NCI-H226 (cell line): ENCODE results near the gene CHRNB4.

Source experiments
- DNase-seq: peaks from one replicate; pipeline ENCODE4 v3.0.0-alpha.2; 2015

The CHRNB4 gene

GRCh38 chr15:78667578-78668236 is 26.7 kb upstream of the CHRNB4 start:
- no peak for DNase-seq

- no peak for DNase-seq
These were observed 25.0 kb upstream of the CHRNB4 start for GRCh38 chr15:78666010-78666409.

- no peak for DNase-seq
These were observed 22.7 kb upstream of the CHRNB4 start for GRCh38 chr15:78663703-78664102.

DNA sequence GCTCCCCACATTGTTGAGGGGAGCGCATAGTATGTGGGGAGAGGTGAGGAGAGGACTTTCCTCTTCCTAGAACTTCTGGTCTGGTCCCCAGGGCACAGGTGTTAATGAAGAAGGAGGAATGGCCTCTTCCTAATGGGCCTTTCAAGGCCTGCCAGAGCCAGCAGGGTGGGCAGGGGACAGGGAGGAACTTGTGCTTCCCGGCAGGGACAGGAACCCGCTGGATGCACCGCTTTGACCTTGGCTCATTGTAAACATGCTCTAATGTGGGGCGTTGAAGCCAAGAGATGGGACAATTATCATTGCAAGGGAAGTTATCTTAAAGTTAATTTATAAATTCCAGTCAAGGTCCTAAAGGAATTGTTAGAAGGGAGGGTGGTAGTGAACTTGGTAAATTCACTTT is 21.0 kb upstream of the CHRNB4 start:
- DNase-seq, result no peak

DNA sequence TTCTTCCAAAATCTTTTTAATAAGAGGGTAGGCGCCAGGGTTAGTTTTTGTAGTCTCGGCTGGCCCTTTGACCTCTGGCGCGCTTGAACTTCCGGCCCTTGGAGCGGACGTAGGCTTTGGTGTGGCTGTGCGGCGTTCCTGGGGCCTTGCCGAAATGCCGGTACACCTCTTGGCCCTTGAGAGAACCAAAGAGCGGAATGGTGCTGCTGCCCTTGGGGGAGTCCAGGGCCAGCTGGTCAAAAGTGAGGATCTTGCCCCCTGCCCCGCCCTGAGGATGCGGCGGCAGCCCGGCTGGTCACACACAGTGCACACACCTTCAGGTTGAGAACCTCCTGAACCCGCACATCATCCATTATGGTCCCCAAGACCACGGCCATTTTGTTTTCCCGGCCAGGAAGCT is 20.0 kb upstream of the CHRNB4 start:
- DNase-seq, result no peak

- DNase-seq, result no peak
These were observed 19.6 kb upstream of the CHRNB4 start for GRCh38 chr15:78660584-78660983.

DNA sequence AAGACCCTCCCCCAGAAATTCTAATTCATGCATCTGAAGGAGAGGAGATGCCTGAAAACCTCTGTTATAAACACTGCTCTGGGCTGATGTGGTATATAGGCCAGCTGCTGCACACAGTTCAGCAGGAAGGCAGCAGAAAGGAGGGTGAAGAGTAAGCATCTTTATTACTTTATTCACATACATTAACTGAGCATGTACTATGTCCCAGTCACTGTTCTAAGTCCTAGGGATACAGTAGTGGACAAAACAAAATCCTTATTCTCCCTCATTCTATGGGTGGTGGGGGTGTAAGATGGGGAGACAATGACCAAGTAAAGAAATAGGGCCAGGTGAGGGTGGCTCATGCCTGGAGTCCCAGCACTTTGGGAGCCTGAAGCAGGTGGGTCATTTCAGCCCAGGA is 17.8 kb upstream of the CHRNB4 start:
- no peak for DNase-seq

- no peak for DNase-seq
These were observed 13.3 kb upstream of the CHRNB4 start for GRCh38 chr15:78654272-78654671.

DNA sequence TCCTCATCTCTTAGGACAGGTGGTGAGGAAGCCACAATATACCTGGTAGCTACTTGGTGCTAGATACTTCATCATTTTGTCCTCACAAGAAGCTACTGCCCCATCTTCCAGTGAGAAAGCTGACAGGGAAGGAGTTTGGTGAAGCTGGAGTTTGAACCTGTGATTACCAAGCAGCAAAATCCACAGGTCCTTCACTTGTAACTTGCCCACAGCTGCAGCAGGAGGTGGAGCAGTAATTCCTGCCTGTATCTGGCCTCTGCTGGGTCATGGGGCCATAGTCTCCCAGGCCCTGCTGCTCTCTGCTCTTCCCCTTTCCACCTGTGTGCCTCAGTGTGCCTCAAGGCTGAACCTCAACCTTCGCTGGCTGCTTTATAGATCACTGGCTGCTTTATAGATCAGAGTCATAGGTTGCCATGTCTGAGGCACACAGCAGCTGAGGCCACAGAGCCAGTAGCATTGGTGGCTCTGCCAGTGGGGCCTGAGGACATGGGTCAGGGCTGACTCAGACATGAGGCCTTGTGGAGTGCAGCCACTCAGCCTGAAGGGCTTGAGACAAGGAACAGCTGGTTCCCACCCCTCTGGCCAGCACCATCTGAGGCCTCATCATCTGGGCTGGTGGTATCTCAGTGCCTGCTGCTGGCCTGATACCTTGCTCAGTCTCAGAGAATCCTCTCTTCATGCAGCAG is 11.1 kb upstream of the CHRNB4 start:
- DNase-seq, result no peak

DNA sequence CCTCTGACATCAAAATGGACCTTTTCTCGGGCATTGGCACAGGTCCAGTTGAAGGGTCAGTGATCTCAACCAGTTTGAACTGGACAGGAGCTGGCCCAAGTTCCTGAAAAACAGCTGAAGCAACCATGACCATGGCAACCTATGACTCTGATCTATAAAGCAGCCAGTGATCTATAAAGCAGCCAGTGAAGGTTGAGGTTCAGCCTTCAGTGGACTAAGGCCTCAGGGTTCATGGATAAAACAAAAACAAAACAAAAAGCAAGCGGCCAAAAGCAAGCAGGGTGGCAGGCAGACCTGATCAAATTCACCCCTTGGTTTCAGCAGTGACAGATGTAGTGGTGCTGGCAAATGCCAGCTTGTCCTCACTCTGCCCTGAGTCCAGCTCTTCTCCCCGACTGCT is 10.0 kb upstream of the CHRNB4 start:
- no peak for DNase-seq

DNA sequence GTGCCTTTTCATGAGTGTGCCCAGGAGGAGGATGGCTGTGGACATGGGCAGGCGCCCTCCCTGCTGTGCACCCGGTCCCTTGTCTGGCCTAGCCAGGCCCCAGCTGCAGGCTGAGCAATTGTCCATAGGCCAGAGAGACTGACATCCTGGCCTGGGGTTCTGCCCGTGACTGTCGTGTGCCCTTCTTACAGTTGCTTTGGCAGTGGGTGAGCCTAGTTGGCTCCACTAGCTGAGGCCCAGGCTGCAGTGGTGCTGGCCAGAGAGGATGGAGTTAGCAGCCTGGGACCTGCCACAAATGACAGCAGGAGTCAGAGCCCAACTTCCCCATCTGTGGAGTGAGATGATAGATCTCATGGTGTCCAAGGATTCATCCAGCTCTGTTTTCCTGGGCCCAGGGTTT is 9.0 kb upstream of the CHRNB4 start:
- DNase-seq, result no peak

DNA sequence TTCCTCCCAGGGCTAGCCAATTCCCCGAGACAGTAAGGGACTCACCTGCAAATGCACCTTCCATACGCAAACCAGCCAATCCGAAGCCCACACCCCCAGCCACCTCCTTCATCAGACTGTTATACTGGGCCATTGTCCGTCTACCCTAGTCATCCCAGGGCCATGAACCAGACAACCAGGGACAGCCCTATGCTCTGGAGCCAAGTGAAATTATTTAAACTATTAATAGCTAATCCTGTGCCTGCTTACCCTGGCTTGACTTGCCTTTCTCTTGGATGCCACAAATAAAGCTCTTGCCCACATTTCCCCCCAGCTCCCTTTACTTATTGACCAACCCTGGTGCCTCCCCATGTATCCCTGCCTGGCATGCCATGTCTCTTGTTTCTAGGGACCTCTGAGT is 4.0 kb upstream of the CHRNB4 start:
- DNase-seq, result no peak

- no peak for DNase-seq
These were observed 1.3 kb upstream of the CHRNB4 start for GRCh38 chr15:78642331-78642730.

GRCh38 chr15:78641749-78642275 is 802 bp upstream of the CHRNB4 start:
- DNase-seq, result no peak

- no peak for DNase-seq
These were observed 396 bp downstream of the CHRNB4 start for GRCh38 chr15:78640527-78641101.

DNA sequence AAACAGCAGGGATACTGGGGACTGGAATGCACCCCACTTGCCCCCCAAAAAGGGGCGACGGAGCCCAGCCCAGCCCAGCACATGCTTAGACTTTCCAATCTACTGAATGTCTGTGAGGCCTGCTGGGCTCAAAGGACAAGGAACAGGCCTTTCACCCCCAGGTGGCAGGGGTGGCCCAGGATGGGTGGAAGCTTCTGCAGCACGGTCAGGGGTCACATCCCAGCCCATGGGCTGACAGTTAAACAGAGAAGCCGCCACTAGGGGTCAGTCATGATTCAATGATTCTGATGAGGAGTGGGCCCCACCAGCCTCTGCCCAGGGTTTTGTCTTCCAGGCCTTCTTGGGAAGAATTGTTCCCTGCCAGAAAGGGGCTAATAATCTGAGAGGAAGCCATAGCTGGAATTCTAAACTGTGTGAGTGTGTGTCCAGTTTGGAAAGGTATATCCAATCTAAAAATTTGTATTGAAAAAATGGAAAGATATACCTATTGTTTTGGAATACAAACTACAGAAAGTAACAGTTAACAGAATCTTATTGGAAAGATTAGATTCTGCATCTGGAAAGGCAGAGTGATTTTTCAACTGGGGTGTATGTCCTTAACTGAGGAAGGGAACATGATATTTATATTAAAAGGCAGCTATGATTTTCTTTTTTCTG is 2.2 kb downstream of the CHRNB4 start:
- DNase-seq, result peak; percentile 34

GRCh38 chr15:78637776-78638435 is 3.1 kb downstream of the CHRNB4 start:
- DNase-seq, result no peak

GRCh38 chr15:78636378-78636859 is 4.6 kb downstream of the CHRNB4 start:
- no peak for DNase-seq

GRCh38 chr15:78635346-78635745 is 5.7 kb downstream of the CHRNB4 start:
- DNase-seq, result no peak

DNA sequence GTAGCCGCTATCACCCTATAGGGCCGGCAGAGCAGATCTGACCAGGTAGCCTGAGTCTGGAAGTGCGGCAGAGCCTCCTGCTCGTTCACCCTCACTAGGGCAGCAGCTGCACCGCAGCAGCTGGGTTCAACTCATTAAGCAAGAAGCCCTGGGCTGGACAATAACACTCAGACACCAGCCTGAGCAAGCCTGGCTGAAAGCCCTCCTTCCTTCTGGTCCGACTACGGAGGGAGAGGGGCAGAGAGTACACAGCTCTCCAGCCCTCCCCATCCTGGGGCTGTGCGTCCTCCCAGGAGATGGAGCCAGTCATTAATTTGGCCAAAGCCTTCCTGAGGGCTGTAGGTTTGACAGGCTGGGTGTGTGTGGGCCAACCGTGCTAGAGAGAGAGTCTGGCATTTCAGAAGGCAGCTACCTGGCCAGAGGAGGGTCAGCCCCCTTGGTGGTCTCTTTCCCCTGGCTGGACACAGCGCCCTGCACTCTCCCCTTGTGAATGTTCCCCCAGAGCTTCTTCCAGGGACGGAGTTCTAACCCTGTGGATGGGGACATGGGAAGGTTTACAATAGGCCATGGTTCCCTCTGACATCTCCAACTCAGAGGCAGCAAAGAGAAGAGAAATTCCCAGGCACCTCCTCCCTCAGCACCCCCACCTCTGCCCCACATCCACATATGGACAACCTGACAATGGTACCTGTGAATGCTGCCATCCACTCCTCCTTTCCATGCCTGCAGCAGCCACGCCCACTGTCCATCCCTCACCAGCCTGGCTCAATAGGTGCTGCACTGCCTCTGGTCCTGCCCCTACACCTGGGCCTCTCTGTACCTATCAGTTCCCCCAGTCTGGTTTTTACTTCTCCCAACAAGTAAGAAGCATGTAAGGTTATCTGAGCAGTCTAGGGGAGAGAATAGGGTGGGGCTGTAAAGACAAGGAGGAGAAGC is 6.5 kb downstream of the CHRNB4 start:
- DNase-seq, result no peak

GRCh38 chr15:78633348-78633747 is 7.7 kb downstream of the CHRNB4 start:
- no peak for DNase-seq
